GM06990 (cell line): ENCODE data around the gene APP.

Source experiments
- DNase-seq: peaks from one replicate; pipeline ENCODE4 v3.0.0-alpha.2; 2011; ENCODE audit not compliant: insufficient read length; ENCODE audit errors: extremely low read depth
- H3K27me3 ChIP-seq: replicated peaks from 2 replicates; pipeline ENCODE4 v1.6.0; 2011; ENCODE audit warnings: low read length; ENCODE audit not compliant: control insufficient read depth, insufficient read depth
- H3K36me3 ChIP-seq: 2 replicates; pipeline ENCODE4 v1.5.1; 2011; ENCODE audit warnings: low read length; ENCODE audit not compliant: control insufficient read depth, insufficient read depth
- H3K4me3 ChIP-seq: replicated peaks from 2 replicates; pipeline ENCODE4 v1.5.1; 2011; ENCODE audit warnings: low read depth, mild to moderate bottlenecking, control low read depth, low read length
- CTCF ChIP-seq: IDR thresholded peaks from 2 replicates; pipeline ENCODE4 v1.5.1; 2011; ENCODE audit warnings: low read length, control low read depth, mild to moderate bottlenecking, inconsistent platforms; ENCODE audit not compliant: insufficient read depth, poor library complexity, severe bottlenecking

Gene APP

GRCh38 chr21:26115899-26116298 is 54.7 kb downstream of the APP start:
- Histone ChIP-seq H3K36me3 (no peaks in the 10 kb centered on the region), H3K4me3 (no peak overlapping the region), H3K27me3 (no peaks in the 10 kb centered on the region)
- no peak for TF ChIP-seq CTCF
- DNase-seq = no peak

- no peak overlapping the region for H3K4me3 ChIP-seq
- no peaks in the 10 kb centered on the region for H3K27me3 ChIP-seq
- TF ChIP-seq CTCF = no peak
- no peak for DNase-seq
- H3K36me3 ChIP-seq = no peaks in the 10 kb centered on the region
Measured at GRCh38 chr21:26115305-26115704, 55.3 kb downstream of the APP start.

GRCh38 chr21:26112975-26113374 is 57.6 kb downstream of the APP start:
- Histone ChIP-seq H3K36me3 (no peaks in the 10 kb centered on the region), H3K27me3 (no peaks in the 10 kb centered on the region), H3K4me3 (no peak overlapping the region)
- no peak for DNase-seq
- no peak for TF ChIP-seq CTCF

GRCh38 chr21:26112127-26112742 is 58.3 kb downstream of the APP start:
- Histone ChIP-seq H3K27me3 (no peaks in the 10 kb centered on the region), H3K4me3 (no peak overlapping the region), H3K36me3 (no peaks in the 10 kb centered on the region)
- TF ChIP-seq CTCF = no peak
- no peak for DNase-seq

GRCh38 chr21:26110715-26111114 is 59.9 kb downstream of the APP start:
- H3K4me3 ChIP-seq = no peak overlapping the region
- no peak for DNase-seq
- TF ChIP-seq CTCF = no peak
- H3K27me3 ChIP-seq = no peaks in the 10 kb centered on the region
- H3K36me3 ChIP-seq = no peaks in the 10 kb centered on the region

- H3K36me3 ChIP-seq = no peaks in the 10 kb centered on the region
- TF ChIP-seq CTCF = no peak
- DNase-seq = no peak
- H3K27me3 ChIP-seq = no peaks in the 10 kb centered on the region
- H3K4me3 ChIP-seq = no peak overlapping the region
Measured at GRCh38 chr21:26107429-26107828, 63.1 kb downstream of the APP start.
